ENCODE results near the gene GOLGA8J.
"Not testable (repeated sequence)": the region's sequence is repeated elsewhere in the genome, so short reads cannot be mapped to it uniquely, and the experiment has no call there.

- not testable (repeated sequence) for TF ChIP-seq CTCF (IDR thresholded peaks at IDR 0.05; ENCODE audit: poor library complexity, severe bottlenecking); EZH2 (IDR thresholded peaks at IDR 0.05; ENCODE audit: borderline replicate concordance, insufficient read depth, low read length, poor library complexity, severe bottlenecking); RAD21 (conservative IDR thresholded peaks at IDR 0.05); POLR2AphosphoS5 (IDR thresholded peaks at IDR 0.05); TAF1 (IDR thresholded peaks at IDR 0.05; ENCODE audit: low read depth); EP300 (conservative IDR thresholded peaks at IDR 0.05; ENCODE audit: poor library complexity, severe bottlenecking)
Measured at GRCh38 chr15:30045248-30046041, 37.3 kb upstream of the GOLGA8J start.

Measured in neural cell (in vitro differentiated cells).